NCI-H2029 (cell line): ENCODE results near the gene GATM.
"Not testable (repeated sequence)": the region's sequence is repeated elsewhere in the genome, so short reads cannot be mapped to it uniquely, and the experiment has no call there.

ENCODE experiments used
- DNase-seq: peaks from one replicate; lab custom pipeline; 2025; lab: John Stamatoyannopoulos, UW

The GATM gene

GRCh38 chr15:45351227-45351626 lies 27.1 kb downstream of the GATM start:
- DNase-seq: no peak

GRCh38 chr15:45349623-45350022 lies 28.7 kb downstream of the GATM start:
- no peak for DNase-seq

- DNase-seq: no peak
Measured at GRCh38 chr15:45347989-45348388, 30.4 kb downstream of the GATM start.

GRCh38 chr15:45347033-45347432 lies 31.3 kb downstream of the GATM start:
- no peak for DNase-seq

GRCh38 chr15:45346381-45346780 lies 32.0 kb downstream of the GATM start:
- DNase-seq: no peak

- no peak for DNase-seq
Measured at GRCh38 chr15:45343258-45343860, 35.0 kb downstream of the GATM start.

- no peak for DNase-seq
Measured at GRCh38 chr15:45341790-45342189, 36.6 kb downstream of the GATM start.

- no peak for DNase-seq
Measured at GRCh38 chr15:45340429-45340828, 37.9 kb downstream of the GATM start.

- no peak for DNase-seq
Measured at GRCh38 chr15:45338417-45338816, 39.9 kb downstream of the GATM start.

GRCh38 chr15:45337224-45337623 lies 41.1 kb downstream of the GATM start:
- DNase-seq: no peak

GRCh38 chr15:45333550-45333949 lies 44.8 kb downstream of the GATM start:
- no peak for DNase-seq

GRCh38 chr15:45332694-45333093 lies 45.6 kb downstream of the GATM start:
- DNase-seq: no peak

GRCh38 chr15:45331972-45332371 lies 46.4 kb downstream of the GATM start:
- DNase-seq: no peak

GRCh38 chr15:45328663-45329062 lies 49.7 kb downstream of the GATM start:
- no peak for DNase-seq

- no peak for DNase-seq
Measured at GRCh38 chr15:45326741-45327140, 51.6 kb downstream of the GATM start.

- DNase-seq: no peak
Measured at GRCh38 chr15:45326280-45326679, 52.1 kb downstream of the GATM start.

- DNase-seq: no peak
Measured at GRCh38 chr15:45320581-45321205, 57.7 kb downstream of the GATM start.

- no peak for DNase-seq
Measured at GRCh38 chr15:45319472-45320214, 58.7 kb downstream of the GATM start.

GRCh38 chr15:45314960-45315359 lies 63.4 kb downstream of the GATM start:
- no peak for DNase-seq

- DNase-seq: not testable (repeated sequence)
Measured at GRCh38 chr15:45314117-45314516, 64.2 kb downstream of the GATM start.
